ENCODE measurements around the gene DLGAP4.
A peak's percentile ranks its signal among the peaks of the same experiment; 100 is the strongest.

Gene DLGAP4

DNA sequence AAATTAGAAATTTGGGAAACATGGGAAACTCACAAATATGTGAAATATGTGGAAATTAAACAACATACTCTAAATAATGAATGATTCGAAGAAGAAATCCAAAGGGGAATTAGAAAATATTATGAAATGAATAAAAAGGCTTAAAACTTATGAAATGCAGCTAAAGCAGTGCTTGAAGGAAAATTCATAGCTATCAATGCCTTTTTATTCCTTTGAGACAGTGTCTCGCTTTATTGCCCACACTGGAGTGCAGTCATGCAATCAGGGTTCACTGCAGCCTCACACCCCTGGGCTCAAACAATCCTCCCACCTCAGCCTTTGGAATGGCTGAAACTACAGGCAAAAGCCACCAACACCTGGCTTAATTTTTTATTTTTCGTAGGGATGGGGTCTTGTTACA, 259.4 kb downstream of the DLGAP4 start:
- DNase-seq (ENCODE audit: low read depth in 2 of 2), result no peak

DNA sequence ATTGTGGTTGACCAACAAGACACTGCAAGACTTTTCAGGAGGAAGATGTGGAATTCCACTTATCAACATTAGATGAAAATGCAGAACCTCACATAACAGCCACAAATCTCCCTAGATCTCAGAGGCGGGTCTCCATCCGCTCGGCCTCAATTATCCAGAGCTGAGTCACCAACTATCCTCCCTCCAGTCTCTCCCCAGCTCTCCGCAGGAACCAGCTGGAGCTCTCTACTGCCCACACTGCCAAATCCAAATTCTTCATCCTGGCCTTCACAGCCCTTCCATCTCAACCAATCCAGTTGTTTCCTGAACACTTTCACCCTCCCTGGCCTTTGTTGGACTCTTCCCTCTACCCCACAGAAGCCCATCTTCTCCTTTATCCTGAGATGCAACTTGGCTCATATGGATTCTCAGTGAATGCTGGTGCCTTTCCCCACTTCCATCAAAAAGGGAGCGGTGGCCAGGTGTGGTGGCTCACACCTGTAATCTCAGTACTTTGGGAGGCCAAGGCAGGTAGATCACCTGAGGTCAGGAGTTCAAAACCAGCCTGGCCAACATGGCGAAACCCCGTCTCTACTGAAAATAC, 263.8 kb downstream of the DLGAP4 start:
- no peak for DNase-seq (ENCODE audit: low read depth in 2 of 2)

DNA sequence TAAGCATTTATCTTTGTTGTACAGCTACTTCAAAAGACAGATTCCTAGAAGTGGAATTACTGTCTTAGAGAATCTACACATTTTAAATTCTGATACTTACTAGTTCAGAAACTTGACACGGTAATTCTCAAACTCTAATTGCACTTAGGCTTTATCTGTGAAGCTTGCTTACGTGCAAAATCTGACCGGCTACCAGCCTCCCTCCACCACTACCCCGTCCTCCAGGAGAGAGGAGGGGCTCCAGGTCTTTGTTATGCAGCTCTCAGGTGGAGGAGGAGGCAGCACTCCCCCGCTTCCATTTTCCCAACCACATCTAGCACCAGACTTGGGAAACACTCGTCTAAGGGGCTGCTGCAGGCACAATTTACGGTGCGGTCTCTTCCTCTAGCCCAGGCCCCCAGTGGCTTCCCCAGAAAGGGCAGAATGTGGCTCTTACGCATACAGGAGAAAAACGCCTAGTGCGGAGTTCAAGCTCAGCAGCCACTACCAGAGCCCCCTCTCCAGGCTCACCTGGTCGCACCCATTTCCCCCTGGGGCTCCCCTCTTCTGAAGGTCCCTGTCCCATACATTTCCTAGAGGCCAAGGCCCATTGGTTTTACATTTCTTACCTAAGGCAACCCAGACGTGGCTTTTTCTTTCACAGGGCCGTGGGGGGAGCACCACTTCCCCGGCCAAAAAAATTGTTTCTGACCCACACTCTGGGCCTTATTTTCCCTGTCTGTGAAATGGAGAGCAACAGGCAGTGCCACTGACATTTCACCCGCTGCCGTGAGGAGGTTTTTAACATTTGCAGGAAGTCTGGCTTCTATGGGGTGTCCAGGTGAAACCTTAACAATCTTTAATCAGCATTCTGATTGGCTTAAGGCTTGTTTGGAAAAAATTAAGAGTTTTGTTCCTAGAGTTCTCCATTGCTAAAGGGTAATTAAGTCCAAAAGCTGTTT, 265.7 kb downstream of the DLGAP4 start:
- DNase-seq (ENCODE audit: low read depth in 2 of 2), result no peak

DNA sequence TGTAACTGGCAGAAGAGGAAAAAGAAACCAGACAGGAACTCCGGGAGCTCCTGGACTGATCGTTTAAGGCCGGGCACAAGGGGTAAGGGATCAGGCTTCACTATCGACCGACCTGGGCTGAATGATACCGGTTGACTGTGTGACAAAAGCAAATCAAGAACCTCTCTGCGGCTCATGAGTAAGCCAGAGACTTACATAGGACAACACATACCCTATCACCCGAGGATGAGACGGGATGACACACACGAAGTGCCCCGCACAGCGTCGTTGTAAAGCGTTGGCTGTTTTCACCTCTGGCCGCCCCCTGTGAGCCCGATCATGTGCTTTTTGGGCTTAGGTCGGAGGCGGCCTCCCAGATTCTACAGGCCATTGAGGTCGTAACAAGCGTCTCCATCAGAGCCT, 266.6 kb downstream of the DLGAP4 start:
- no peak for DNase-seq (ENCODE audit: low read depth in 2 of 2)

DNA sequence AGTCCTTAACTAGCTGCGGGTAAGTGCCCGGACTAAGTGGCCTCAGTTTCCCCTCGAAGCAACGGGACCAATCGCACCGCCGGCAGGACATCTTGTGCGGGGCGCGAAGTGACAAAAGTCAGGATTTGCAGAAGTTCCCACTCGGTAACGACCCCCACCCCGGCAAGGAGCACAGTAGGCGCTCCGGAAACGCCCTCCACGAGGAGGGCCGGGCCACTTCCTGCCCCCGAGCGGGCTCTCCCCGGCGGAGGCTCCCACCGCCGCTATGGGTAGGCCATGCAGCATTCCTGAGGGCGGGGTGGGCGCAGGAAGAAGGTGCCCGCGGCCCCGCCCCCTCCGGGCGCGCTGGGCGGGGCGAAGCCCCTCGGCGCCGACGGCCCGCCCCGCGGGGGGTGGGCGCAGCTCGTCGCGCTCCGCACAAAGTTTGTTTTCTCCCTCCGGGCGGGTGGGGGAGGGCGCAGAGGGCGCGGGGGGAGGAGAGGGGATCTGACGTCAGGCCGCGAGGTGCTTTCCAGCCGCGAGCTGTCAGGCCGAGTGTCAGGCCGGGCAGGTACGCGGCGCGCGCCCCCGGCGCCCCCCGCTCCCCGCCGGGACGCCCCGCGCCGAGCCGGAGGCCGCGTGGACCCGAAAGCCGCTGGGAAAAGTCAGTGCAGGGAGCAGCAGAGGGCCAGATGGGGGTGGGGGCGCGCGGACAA, 267.1 kb downstream of the DLGAP4 start, which contains the start of gene TGIF2:
TGIF2 (plus strand) TSS at position 495 of the 695 bp plus-strand sequence. CDS start 5,178 bp downstream, outside the sequence.
- peak; percentile 77 to 78 for DNase-seq (ENCODE audit: low read depth in 2 of 2)

DNA sequence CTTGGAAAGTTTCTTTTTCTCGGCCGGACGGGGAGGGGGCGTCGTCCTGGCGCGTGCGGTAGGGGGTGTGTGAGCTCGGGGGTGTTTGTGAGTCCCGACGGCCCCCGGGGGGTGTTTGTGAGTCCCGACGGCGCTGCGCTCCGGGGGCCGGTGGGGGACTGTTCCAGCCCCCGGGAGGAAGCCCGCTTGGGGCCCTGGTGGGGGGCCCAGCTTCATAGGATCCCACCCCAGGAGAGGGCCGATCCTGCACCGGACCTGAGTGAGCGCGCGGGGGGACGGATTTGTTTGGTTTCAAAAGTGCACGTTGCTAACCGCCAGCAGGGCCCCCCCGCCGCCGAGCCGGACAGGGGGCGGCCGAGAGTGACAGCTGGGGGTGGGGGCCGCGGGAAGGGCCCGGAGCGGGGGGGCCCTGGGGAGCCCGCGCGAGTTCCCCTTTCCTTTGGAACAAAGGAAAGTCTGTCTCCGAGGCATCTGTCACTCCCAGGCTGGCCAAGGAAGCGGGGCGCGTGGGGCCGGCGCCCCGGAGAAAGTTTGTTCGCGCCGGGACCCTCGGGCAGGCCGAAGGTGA, 267.7 kb downstream of the DLGAP4 start:
- DNase-seq (ENCODE audit: low read depth in 2 of 2), result no peak

DNA sequence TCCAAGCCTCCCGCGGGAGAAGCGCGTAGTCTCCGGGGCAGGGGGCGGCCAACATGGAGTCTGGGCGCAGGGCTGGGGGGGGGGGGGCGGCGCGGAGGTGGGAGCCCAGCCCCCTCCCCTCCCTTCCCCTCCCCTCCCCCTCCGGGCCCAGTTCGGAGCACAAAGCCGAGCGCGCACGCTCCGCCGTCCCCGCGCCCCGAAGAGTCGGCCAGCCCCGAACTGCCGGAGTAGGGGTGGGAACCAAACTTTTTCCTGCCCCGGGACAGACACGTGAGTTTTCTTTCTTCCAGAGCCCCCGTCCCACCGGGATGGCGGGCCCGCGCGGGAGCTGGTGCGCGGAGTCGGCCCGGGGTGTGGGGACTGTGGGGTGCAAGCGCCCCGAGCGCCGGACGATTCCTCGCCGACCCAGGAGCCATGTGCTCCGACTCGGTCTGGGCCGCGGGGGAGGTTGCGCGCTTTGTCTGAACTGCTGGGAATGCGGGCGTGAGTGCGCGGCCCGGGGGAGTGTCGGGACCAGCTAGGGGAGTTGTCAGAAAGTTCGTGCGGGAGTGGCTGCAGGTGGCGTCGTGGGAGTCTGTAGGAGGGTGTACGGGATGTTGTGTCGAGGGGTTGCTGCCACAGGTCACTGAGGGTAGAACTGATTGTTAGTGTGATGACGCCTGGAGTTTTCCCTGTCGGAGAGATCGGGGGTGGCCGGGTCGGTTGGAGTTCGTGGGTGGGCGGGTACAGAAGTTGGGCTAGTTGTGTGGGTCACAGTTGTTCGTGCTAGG, 268.4 kb downstream of the DLGAP4 start:
- DNase-seq (ENCODE audit: low read depth in 2 of 2), result no peak

DNA sequence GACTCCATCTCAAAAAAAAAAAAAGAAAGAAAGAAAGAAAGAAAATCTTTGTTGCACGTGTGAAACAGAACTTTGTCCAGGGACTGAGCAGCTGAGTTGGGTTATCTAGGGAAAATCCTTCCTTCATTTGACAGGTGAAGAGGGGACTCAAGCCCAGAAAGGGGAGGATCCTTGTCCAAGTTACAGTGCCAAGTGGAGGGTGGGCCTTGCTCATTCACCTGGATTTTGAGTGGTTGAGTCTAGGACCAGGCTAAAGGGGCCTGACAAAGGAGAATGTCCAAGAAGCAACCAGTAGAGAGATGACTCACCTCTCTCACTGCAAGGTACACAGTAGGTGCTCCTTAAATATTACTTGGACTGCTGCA, 269.9 kb downstream of the DLGAP4 start:
- DNase-seq (ENCODE audit: low read depth in 2 of 2), result no peak
